ENCODE data around the gene CLDN15. TPM values are rescaled to one million over a fixed set of nuclear protein-coding genes. Genes with fewer than 3 reads are reported as not detected.

CLDN15 gene
- total and polyA plus RNA-seq, 2 donors (not counting 1 experiment from before 2014, with no cell fraction given), result 1.6 to 3.1 TPM

GRCh38 chr7:101277155-101277554 is 39.6 kb upstream of the CLDN15 start:
- Histone ChIP-seq H3K4me1 (ENCODE audit: control insufficient read depth, extremely low read depth, insufficient read depth, low read length) (no peaks in the 10 kb centered on the region), H3K36me3 (ENCODE audit: control insufficient read depth, insufficient read depth, low read length) (no peaks in the 10 kb centered on the region), H3K9me3 (ENCODE audit: control insufficient read depth, insufficient read depth, low read depth, low read length) (no peaks in the 10 kb centered on the region), H4K20me1 (ENCODE audit: control insufficient read depth, extremely low read depth, insufficient read depth, low read length) (no peaks in the 10 kb centered on the region), H3K27me3 (ENCODE audit: control insufficient read depth, insufficient read depth, low read length) (no peaks in the 10 kb centered on the region), H3K9ac (ENCODE audit: insufficient read depth, low read length) (no peak overlapping the region), H3K79me2 (ENCODE audit: control insufficient read depth, insufficient read depth, low read length) (no peaks in the 10 kb centered on the region), H3K4me2 (ENCODE audit: extremely low read depth, insufficient read depth, low read length) (no peak overlapping the region), H3K4me3 (replicated peaks in 1 of 4; ENCODE audit: control extremely low read depth in 1 of 4, insufficient read depth in 1 of 4, low read depth in 3 of 4, low read length in 4 of 4) (no peak overlapping the region), H2AFZ (ENCODE audit: low read length) (no peak overlapping the region), H3K27ac (ENCODE audit: insufficient read depth, low read length) (no peak overlapping the region)
- no peak for DNase-seq (ENCODE audit: low read depth in 2 of 2)
- TF ChIP-seq CTCF (conservative IDR thresholded peaks at IDR 0.05 in 1 of 2, IDR thresholded peaks at IDR 0.05 in 1 of 2; ENCODE audit: low read depth in 1 of 2, low read length in 2 of 2) (no peak), EZH2 (IDR thresholded peaks at IDR 0.05; ENCODE audit: low read length, missing control alignments) (no peak)

GRCh38 chr7:101273206-101273605 is 35.6 kb upstream of the CLDN15 start:
- no peak overlapping the region for H3K27ac ChIP-seq (ENCODE audit: insufficient read depth, low read length)
- no peaks in the 10 kb centered on the region for H3K9me3 ChIP-seq (ENCODE audit: control insufficient read depth, insufficient read depth, low read depth, low read length)

GRCh38 chr7:101271021-101271420 is 33.4 kb upstream of the CLDN15 start:
- H2AFZ ChIP-seq (ENCODE audit: low read length), result no peak overlapping the region
- H3K9me3 ChIP-seq (ENCODE audit: control insufficient read depth, insufficient read depth, low read depth, low read length), result no peaks in the 10 kb centered on the region
- H3K4me1 ChIP-seq (ENCODE audit: control insufficient read depth, extremely low read depth, insufficient read depth, low read length), result no peaks in the 10 kb centered on the region
- no peak for TF ChIP-seq EZH2 (IDR thresholded peaks at IDR 0.05; ENCODE audit: low read length, missing control alignments)
- no peak for TF ChIP-seq CTCF (conservative IDR thresholded peaks at IDR 0.05 in 1 of 2, IDR thresholded peaks at IDR 0.05 in 1 of 2; ENCODE audit: low read depth in 1 of 2, low read length in 2 of 2)
- H4K20me1 ChIP-seq (ENCODE audit: control insufficient read depth, extremely low read depth, insufficient read depth, low read length), result no peaks in the 10 kb centered on the region
- no peaks in the 10 kb centered on the region for H3K27me3 ChIP-seq (ENCODE audit: control insufficient read depth, insufficient read depth, low read length)
- H3K36me3 ChIP-seq (ENCODE audit: control insufficient read depth, insufficient read depth, low read length), result no peaks in the 10 kb centered on the region
- H3K9ac ChIP-seq (ENCODE audit: insufficient read depth, low read length), result no peak overlapping the region
- no peak for DNase-seq (ENCODE audit: low read depth in 2 of 2)
- H3K4me2 ChIP-seq (ENCODE audit: extremely low read depth, insufficient read depth, low read length), result no peak overlapping the region
- H3K79me2 ChIP-seq (ENCODE audit: control insufficient read depth, insufficient read depth, low read length), result no peaks in the 10 kb centered on the region
- no peak overlapping the region for H3K27ac ChIP-seq (ENCODE audit: insufficient read depth, low read length)
- no peak overlapping the region for H3K4me3 ChIP-seq (replicated peaks in 1 of 4; ENCODE audit: control extremely low read depth in 1 of 4, insufficient read depth in 1 of 4, low read depth in 3 of 4, low read length in 4 of 4)

More at GRCh38 chr7:101273206-101273605, 35.6 kb upstream of the CLDN15 start:
- DNase-seq (ENCODE audit: low read depth in 2 of 2), result no peak
- H3K27me3 ChIP-seq (ENCODE audit: control insufficient read depth, insufficient read depth, low read length), result no peaks in the 10 kb centered on the region
- no peak overlapping the region for H2AFZ ChIP-seq (ENCODE audit: low read length)
- H4K20me1 ChIP-seq (ENCODE audit: control insufficient read depth, extremely low read depth, insufficient read depth, low read length), result no peaks in the 10 kb centered on the region
- TF ChIP-seq EZH2 (IDR thresholded peaks at IDR 0.05; ENCODE audit: low read length, missing control alignments) (no peak), CTCF (conservative IDR thresholded peaks at IDR 0.05 in 1 of 2, IDR thresholded peaks at IDR 0.05 in 1 of 2; ENCODE audit: low read depth in 1 of 2, low read length in 2 of 2) (no peak)
- no peaks in the 10 kb centered on the region for H3K79me2 ChIP-seq (ENCODE audit: control insufficient read depth, insufficient read depth, low read length)
- H3K4me3 ChIP-seq (replicated peaks in 1 of 4; ENCODE audit: control extremely low read depth in 1 of 4, insufficient read depth in 1 of 4, low read depth in 3 of 4, low read length in 4 of 4), result no peak overlapping the region
- H3K4me2 ChIP-seq (ENCODE audit: extremely low read depth, insufficient read depth, low read length), result no peak overlapping the region
- H3K4me1 ChIP-seq (ENCODE audit: control insufficient read depth, extremely low read depth, insufficient read depth, low read length), result no peaks in the 10 kb centered on the region
- H3K9ac ChIP-seq (ENCODE audit: insufficient read depth, low read length), result no peak overlapping the region
- no peaks in the 10 kb centered on the region for H3K36me3 ChIP-seq (ENCODE audit: control insufficient read depth, insufficient read depth, low read length)

All from fibroblast of lung (primary cell).